ENCODE results near the gene SF3A1.
"Not testable (repeated sequence)": the region's sequence is repeated elsewhere in the genome, so short reads cannot be mapped to it uniquely, and the experiment has no call there.

SF3A1 gene, protein sequence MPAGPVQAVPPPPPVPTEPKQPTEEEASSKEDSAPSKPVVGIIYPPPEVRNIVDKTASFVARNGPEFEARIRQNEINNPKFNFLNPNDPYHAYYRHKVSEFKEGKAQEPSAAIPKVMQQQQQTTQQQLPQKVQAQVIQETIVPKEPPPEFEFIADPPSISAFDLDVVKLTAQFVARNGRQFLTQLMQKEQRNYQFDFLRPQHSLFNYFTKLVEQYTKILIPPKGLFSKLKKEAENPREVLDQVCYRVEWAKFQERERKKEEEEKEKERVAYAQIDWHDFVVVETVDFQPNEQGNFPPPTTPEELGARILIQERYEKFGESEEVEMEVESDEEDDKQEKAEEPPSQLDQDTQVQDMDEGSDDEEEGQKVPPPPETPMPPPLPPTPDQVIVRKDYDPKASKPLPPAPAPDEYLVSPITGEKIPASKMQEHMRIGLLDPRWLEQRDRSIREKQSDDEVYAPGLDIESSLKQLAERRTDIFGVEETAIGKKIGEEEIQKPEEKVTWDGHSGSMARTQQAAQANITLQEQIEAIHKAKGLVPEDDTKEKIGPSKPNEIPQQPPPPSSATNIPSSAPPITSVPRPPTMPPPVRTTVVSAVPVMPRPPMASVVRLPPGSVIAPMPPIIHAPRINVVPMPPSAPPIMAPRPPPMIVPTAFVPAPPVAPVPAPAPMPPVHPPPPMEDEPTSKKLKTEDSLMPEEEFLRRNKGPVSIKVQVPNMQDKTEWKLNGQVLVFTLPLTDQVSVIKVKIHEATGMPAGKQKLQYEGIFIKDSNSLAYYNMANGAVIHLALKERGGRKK

GRCh38 chr22:30356449-30357235, at the start of gene SF3A1, which contains the start of gene CCDC157:
SF3A1 (minus strand) TSS chr22:30356894; CDS start chr22:30356792, 102 bp downstream.
CCDC157 (plus strand) TSS chr22:30357007; CDS start chr22:30366001, 8,994 bp downstream.
- DNase-seq (ENCODE audit: low spot score), result peak; percentile 93

GRCh38 chr22:30406400-30406799, 49.7 kb upstream of the SF3A1 start:
- DNase-seq (ENCODE audit: low spot score), result no peak

- DNase-seq (ENCODE audit: low spot score), result no peak
Measured at GRCh38 chr22:30405731-30406130, 49.0 kb upstream of the SF3A1 start.

DNA sequence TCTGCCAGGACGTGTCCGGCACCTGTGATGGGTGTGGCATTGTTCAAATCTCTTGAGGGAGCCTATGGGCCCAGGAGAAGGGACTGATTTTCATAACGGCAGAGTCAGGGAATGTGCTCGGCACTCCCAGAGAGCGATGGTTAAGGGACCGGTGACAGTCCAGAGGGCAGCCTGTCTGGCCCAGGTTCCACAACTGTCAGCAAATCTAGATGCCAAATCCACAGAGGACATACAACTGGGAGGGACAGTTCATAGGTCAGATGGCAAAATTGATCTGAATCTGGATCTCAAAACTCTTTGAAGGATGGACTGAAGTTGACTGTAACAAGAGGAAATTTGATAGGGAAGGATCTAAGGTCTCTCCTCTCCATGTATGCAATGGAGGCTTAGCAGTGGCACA, 47.6 kb upstream of the SF3A1 start:
- no peak for DNase-seq (ENCODE audit: low spot score)

- DNase-seq (ENCODE audit: low spot score), result not testable (repeated sequence)
Measured at GRCh38 chr22:30402766-30403104, 46.0 kb upstream of the SF3A1 start.

DNA sequence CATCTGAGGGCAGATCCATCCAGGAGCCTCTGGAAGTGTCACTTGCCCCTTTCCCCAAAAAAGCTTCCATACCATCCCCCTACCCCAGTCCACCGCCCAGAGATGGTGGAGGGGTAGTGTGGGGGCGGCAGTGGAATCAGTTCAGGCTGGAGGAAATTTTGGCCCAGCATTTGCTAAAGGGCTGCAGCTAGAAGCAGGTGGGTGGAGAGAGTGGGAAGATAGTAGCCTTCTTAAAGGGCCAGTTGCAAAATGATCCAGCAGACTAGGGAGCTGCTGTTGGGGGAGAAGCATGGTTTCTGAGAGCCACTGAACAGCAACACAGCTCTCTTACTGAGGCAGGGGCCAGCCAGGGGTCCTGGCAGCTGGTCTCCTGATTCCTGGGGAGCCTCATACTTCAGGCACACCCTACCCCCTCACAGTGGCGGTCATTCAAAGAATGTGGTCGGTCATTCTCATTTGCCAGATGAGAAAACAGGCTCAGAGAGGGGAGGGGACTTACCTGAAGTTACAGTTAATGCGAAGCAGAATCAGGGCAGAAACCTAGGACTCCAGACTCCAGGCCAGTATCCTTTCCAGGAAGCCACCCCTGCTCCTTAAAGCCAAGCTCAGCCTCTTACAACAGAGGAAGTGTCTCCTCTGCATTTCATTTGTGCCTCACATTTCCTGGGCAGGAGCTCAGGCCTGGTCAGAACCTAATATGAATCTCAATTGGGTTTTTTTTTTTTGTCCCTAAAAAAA, 45.5 kb upstream of the SF3A1 start:
- DNase-seq (ENCODE audit: low spot score), result no peak

DNA sequence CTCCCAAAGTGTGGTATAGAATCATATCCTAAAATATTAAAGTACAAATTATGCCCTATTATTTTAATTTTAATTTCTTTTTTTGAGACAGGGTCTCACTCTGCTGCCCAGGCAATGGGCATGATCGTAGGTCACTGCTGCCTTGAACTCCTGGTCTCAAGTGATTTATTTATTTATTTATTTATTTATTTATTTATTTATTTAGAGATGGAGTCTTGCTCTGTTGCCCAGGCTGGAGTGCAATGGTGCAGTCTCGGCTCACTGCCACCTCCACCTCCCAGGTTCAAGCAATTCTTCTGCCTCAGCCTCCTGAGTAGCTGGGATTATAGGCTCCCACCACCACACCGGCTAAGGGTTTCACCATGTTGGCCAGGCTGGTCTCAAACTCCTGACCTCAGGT, 44.3 kb upstream of the SF3A1 start:
- DNase-seq (ENCODE audit: low spot score), result not testable (repeated sequence)

GRCh38 chr22:30400159-30400558, 43.5 kb upstream of the SF3A1 start:
- DNase-seq (ENCODE audit: low spot score), result no peak

- DNase-seq (ENCODE audit: low spot score), result no peak
Measured at GRCh38 chr22:30399718-30400117, 43.0 kb upstream of the SF3A1 start.

GRCh38 chr22:30398685-30399680, 42.3 kb upstream of the SF3A1 start:
- DNase-seq (ENCODE audit: low spot score), result no peak

DNA sequence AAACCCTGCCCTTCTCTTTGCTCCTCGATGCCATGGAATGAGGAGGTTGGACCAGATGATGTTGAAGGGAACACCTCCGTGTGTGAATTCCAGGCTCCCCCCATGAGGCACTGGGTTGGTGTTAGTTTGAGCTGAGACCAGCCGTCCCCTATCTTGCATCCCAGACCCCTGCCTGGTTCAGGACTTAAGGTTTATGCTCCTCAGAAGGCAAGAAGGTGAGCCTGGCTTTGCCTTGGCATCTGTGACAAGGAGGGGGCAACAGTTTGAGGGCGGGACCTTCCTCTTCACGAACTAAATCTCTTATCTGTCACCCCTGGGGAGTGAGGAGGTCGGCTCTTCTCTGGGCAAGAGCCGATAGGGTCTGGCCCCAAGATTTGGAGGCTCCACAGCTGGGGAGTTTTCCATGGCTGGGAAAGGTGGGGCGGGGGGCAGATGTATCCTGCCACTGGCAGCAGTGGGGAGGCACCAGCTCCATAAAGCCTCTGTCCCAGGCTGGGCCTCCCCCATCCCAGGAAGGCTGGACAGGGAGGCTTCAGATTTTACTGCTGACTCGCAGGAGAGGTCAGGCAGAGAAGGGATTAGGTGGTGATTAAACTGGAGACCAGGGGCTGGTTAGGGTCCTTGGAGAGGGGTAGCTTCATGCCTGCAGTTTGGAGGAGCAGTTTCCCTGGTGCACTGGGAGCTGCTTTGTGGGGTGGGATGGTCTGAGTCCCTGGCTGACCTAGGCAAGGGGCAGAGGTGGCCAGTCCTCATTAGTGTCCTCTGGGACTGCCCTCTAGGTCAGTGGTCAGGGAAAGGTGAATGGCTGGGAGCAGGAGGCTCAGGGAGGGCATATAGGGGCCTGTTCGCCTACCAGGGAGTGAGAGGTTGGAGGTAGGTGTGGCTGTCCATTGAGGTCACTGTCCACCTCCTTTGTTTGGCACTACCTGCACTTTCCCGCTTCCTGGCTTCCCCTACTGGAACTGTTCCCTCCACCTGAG, 41.3 kb upstream of the SF3A1 start:
- DNase-seq (ENCODE audit: low spot score), result no peak

- DNase-seq (ENCODE audit: low spot score), result peak; percentile 70
Measured at GRCh38 chr22:30396871-30397655, 40.4 kb upstream of the SF3A1 start, which contains the start of gene SEC14L2. SEC14L2 (plus strand) TSS chr22:30397018; CDS start chr22:30397117, 99 bp downstream.

DNA sequence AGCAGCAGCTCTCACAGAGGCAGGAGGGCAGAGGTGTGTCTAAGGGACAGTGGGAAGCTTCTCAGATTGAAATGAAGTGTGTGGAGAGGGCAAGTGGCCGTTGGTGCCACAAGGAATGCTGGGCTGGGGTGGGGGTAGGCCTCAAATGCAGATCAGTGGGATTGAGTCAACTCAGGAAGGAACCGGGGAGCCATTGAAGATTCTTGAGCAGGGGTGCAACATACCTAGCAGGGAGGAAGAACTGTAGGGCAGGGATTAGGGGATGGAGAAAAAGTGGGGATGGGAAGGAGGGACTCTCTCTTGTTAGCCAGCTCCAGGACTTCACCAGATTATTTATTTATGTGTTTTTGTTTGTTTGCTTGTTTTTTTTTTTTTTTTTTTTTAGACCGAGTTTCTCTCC, 37.2 kb upstream of the SF3A1 start:
- DNase-seq (ENCODE audit: low spot score), result no peak

GRCh38 chr22:30393322-30393680, 36.6 kb upstream of the SF3A1 start:
- no peak for DNase-seq (ENCODE audit: low spot score)

- DNase-seq (ENCODE audit: low spot score), result peak; percentile 67
Measured at GRCh38 chr22:30392661-30393321, 36.1 kb upstream of the SF3A1 start.

- DNase-seq (ENCODE audit: low spot score), result no peak
Measured at GRCh38 chr22:30390974-30391691, 34.4 kb upstream of the SF3A1 start.
